GM19099 (cell line): ENCODE measurements around the gene CAMKK1.

Experiments used
- POLR2A ChIP-seq: IDR thresholded peaks from 3 replicates; pipeline ENCODE4 v1.6.1; 2011; ENCODE audit warnings: low read depth; ENCODE audit not compliant: insufficient read length; ENCODE audit errors: extremely low read depth

Gene CAMKK1

DNA sequence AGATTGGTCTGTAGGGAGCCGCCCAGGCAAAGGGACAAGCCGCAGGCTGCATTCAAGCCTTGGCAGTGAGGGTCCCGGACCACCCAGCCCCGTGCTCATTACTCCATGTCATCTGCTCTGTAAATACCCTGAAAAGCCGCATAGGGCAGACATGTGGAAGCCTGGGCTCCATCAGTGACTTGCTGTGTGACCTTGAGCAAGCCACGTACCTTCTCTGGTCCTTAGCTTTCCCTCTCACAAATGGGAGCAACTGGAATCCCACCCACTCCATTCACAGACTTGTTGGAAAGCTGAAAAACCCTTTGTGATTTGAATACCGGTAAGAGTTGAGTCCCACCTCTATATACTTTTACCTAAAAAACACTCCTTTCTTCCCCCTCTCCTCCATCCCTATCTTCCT is 11.9 kb downstream of the CAMKK1 start:
- no peak for TF ChIP-seq POLR2A

DNA sequence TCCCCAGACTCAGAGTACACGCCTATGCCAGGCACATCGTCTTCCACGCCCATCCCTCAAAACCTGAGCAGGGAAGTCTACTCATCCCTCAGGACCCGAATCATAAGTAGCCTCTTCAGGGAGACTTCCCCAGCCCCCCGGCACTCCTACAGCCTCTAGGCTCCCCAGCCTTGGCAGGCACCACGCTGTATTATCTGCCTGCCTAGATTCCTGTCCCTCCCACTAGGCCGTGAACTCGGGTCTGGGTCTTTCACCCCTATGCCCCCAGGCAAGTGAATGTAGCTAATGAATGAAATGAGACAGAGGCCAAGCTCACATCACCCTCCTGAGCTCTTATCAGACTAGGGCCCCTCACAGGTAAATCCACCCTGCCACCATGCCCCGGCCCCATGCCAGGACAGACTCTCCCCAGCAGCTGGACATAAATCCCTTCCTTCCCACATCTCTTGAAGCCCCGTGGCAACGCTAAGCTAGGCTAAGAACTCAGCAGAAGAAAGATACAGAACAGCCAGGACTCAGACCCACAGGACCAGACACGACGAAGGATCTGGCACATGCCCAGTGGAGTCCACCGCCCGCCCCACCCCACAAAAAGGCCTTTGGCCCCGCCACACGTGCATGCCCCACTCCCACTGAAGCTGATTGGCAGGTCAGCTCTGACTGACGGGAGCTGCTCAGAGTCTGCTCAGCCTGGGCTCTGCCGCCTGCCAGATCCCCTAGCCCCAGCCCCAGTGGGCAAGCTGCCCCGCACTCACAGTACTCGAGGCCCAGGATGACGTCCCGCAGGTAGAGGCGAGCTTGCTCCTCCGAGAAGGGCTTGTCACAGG is 13.0 kb downstream of the CAMKK1 start:
- no peak for TF ChIP-seq POLR2A

DNA sequence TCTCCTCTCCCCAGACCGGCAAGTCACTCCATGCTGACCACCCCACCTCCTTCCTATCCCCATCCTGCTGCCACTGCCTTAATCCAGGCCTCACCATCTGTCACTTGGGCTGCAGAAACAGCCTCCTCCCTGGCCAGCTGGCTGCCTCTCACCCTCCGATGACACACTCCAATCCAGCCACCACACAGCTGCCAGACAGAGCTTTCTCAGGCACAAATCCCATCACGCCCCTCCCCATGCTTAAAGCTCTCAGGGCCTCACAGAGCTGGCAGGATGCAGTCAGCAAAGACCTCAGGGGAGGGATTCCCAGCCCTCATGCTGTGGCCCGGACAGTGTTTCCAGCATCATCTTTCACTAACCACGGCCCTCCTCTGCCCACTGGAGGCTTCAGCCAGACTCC is 13.7 kb downstream of the CAMKK1 start:
- no peak for TF ChIP-seq POLR2A

DNA sequence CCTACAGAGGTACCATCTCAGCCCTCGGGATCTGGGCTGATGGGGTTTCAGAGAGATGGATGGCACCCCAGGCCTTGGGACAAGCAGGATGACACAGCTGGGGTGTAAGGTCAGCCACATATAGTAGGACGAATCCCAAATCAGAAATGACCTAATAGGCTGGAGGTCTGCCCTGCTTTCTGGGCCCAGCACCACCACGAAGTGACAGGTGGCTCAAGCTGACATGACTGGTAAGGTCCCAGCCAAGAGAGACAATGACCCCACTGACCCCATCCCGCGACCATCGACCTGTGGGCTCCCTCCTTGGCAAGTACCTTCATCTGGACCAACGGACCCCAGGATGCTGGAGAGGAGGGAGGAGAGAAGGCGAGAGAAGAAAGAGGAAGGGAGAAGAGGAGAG is 15.6 kb downstream of the CAMKK1 start:
- no peak for TF ChIP-seq POLR2A

DNA sequence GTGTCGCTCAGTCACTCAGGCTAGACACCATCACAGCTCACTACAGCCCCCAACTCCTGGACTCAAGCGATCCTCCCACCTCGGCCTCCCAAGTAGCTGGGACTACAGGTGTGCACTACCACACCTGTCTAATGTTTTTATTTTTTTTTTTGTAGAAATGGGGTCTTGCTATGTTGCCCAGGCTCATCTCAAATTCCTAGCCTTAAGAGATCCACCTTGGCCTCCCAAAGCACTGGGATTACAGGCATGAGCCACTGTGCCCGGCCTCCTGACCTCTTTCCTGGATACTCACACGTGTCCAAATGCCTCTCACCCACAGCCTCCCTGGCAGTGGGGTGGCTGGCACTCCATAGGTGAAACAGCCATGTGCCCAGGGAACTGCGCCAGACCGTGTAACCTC is 17.5 kb downstream of the CAMKK1 start:
- no peak for TF ChIP-seq POLR2A

DNA sequence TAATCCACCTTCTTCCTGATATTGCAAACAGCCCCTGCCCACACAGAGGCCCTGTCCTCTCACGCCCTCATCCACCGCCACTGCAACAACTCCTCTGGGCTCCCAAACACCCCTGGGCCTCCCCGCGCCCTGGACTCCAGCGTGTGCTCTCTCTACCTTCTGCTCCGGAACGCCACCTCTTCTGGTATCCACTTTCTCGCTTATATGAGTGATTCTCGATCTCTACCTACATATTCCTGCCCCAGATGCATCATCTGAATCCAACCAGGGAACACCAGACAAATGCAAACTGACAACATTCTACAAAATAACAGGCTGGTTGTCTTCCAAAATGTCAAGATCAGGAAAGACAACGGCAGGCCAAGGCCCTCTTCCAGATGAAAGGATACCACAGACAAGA is 19.0 kb downstream of the CAMKK1 start:
- TF ChIP-seq POLR2A = no peak

DNA sequence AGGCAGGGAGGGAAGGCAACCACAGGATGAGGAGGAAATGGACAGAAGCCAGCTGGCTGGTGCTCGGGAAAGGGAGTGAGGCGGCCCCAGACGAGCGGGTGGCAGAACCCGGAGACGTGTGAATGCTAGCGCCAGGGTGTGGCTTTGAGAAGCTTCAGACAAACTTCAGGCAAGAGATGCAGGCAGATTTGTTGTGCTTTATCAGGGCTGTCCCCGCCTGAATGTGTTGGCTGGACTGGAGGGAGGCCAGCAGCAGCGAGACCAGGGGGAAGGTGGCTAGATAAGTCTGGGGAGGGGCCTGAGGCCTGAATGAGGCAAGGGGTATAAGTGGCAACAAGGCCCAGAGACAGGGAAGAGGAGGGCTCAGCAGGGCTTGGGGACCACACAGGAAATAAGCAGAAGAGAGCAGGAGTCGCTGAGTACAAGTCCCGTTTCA is 22.0 kb downstream of the CAMKK1 start:
- no peak for TF ChIP-seq POLR2A

DNA sequence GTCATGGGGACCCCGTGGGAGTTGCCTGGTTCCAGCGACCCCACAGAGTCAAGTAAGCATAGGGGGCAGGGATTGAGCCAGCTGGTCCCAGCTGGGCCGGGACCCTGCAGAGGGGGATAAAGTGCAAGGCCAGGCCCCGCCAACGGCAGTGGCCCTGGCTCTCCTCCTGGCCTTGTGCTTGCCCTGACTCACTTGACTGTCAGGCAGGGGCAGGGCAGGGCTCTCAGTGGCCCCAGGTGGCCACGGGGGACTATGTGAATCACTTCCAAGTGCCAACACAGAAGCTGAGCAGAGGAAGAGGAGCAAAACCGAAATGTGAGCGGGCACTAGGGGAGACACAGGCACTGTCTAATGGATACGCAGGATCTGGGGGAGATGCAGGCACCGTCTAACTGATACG is 25.2 kb downstream of the CAMKK1 start:
- no peak for TF ChIP-seq POLR2A

DNA sequence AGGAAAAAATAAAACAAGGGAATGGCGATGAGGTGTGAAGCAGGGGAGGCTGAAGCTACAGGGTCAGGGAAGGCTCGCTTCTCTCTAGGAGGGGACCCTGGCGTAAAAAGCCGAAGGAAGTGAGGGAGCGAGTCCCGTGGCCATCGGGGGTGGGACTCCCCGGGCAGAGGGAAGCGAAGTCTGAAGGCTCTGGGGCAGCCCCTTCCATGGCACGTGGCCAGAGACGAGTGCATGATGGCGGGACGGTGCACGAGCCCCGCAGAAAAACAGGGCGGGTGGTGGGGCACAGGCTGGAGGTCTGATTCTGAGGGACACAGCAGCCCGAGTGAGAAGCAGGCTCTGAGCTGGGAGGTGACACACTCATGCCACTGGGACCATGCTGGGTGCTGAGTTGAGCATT is 25.7 kb downstream of the CAMKK1 start:
- no peak for TF ChIP-seq POLR2A

DNA sequence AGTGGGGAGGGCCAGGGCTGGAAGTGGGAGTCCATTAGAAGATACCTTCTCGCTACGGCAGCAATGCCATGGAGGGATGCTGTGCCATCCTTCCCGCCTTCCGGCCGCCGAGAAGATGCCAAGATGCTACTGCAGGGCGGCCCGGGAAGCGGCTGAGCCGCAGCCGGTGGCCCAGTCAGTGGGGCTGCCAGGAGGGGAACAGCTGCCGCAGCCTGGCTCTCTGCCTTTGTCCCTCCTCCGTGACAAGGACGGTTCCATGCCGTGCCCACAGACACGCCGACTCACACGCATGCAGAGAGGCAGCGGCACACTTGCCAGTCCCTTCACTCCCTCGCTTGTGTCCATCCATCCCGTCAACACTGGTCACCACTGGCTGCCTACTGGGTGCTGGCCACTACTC is 26.6 kb downstream of the CAMKK1 start:
- TF ChIP-seq POLR2A = no peak

DNA sequence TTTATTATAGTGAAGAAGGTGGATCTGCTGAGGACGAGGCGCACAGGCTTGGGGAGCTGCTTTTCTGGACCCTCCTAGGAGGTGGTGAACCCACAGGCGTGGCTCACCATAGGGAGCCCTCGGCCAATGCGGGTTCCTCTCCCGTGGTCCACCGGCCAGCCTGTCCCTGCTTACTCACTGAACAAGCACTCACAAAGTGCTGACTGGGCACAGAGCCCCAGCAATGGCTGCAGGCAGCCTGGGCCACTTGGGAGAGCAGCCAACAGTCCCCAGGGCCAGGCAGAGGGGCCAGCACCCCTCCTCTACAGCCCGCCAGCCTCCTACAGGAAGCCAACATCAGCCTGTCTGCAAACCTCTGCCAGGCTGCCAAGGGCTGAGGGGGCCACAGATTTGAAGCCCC is 27.7 kb downstream of the CAMKK1 start:
- TF ChIP-seq POLR2A = no peak

DNA sequence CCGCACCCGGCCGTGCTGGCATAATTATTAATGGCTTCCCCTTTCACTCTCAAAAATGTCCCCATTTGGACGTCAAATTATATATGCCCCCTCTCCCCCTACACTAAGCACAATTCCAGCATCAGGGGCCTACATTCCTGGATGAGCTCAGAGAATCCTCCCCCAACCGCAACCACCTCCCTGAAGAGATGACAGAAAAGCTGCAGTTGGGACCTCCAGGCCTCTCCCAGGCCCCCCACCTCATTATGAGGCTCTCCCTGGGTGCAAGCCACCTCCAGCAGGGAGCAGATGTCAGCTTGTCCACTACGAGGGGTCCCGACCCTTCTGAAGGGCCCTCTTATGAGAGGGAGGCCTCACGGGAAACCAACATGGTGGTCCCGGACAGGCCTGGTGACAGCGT is 28.3 kb downstream of the CAMKK1 start:
- TF ChIP-seq POLR2A = no peak

DNA sequence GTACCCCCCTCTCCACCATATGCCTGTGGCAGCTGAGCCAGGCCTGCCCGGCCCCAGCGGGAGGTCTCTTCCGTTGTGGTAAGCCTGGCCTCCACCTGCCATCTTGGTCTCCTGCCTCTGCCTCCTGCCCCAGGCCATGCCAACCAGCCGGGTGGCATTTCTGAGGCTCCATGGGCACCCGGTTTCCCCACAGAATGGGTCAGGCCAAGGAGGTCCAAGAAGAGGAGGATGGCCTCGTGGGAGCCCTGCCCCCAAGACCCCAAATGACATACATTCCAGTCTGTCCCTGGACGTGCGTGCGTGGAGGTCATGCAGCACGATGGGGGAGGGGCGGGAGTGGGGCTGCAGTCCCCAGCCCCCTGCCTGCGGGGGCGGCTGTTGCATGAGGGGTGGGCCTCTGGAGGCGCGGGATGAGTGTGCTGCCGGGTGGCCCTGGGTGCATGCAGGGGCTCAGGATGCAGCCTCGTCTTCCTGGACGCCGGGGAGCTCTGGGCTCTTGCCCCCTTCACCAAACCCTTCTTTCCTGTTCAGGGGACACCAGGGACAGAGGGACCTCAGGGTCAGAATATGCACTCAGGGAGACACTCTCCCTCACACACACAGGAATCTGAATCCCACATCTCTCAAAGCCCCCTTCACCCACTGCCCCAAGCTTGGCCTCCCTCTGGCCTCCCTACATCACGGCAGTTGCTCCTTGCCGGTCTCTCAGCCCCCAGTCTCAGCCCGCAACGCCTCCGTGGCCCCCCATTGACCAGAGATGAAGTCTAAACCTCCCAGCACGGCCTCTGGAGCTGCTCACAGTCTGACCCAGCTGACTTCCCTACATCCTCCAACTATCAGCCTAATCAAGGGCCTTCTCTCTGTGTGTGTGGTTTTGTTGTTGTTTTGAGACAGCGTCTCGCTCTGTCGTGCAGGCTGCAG is 30.8 kb downstream of the CAMKK1 start:
- TF ChIP-seq POLR2A = no peak

DNA sequence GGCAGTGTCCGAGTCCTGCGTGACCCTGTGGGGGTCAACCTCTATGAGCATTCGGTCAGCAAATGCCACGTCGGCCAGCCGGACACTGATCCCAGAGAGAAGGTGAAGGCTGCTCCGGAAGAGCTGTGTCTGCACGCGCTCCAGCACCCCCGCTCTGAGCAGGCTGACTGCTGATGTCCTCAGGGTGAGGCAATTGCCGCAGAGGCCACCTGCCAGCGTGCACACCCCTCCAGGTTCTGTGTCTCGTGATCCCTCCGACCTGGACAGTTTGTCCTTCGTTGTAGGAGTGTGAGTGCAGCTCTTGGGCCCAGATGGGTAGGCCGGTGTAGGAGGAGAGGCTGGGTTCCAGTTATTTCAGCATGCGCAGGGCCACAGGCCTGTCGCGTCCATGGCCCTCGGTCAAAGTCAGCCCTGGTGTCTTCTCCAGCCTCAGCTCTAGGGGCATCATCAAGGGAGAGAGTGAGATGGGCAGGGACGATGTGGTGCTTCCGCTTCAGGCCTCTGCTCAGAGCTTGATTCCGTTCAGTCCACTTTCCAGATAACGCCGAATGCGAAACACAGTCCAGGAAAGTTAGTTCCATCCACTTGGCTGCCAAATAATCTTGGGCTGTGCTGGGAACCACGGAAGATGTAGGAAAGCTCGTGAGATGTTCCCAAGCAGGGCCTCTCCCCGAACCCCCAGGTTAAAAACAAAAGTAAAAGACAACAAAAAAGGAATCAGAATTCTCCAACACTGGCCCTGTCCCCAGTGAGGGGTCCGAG is 31.7 kb downstream of the CAMKK1 start:
- no peak for TF ChIP-seq POLR2A

DNA sequence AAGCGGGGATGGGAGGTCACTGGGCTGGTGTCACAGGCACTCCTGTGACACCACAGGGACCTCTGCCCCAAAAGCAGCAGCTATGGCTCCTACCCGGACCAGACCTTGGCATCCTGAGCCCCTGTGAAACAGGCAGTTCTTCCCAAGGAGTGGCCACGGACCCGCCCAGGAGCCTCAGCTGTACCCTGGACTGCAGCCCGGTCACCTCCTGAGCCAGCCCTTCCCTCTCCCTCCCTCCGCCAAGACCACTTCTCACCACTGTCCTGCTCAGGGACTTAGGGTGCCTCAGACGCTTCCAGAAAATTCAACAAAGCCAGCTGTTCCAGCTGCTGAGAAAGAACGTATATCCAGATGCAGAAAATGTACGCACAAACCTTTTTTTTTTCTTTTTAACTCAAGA is 32.9 kb downstream of the CAMKK1 start:
- TF ChIP-seq POLR2A = no peak
